T-helper 1 cell treated with Interleukin-12 subunit alpha and Interleukin-12 subunit beta and Interleukin-4 antibody, amounts not matched to agents 30 ng/mL and 1 ng/mL, for 36 hours (primary cell): ENCODE results near the gene FADS3. TPM values are rescaled to one million over a fixed set of nuclear protein-coding genes. Genes with fewer than 3 reads are reported as not detected.

Source experiments
- total RNA-seq: library from RNA; stranded (reverse); gene quantifications from 2 replicates; pipeline ENCODE4 v1.2.3, GENCODE V29; 2022

Gene FADS3
- total RNA-seq, 1 donor from 2014 or later: 9.6 TPM

Other genes with a start within 250 kb of the FADS3 start
- gene DAGLA, start 211.2 kb downstream of the FADS3 start, total RNA-seq: 0.17 and 0.25 TPM in 2 replicates
- gene MYRF, start 138.9 kb downstream of the FADS3 start, total RNA-seq: 0.83 and 1.3 TPM in 2 replicates
- 171 and 173 TPM in 2 replicates for gene TMEM258, start 98.9 kb downstream of the FADS3 start, total RNA-seq
- gene FEN1, start 98.6 kb downstream of the FADS3 start, total RNA-seq: 96.3 and 104 TPM in 2 replicates
- gene FADS1, start 74.5 kb downstream of the FADS3 start, total RNA-seq: 70.0 and 71.6 TPM in 2 replicates
- gene FADS2, start 63.2 kb downstream of the FADS3 start, total RNA-seq: 232 and 234 TPM in 2 replicates
- 0.34 and 0.41 TPM in 2 replicates for gene RAB3IL1, start 26.0 kb upstream of the FADS3 start, total RNA-seq
- gene BEST1, start 58.8 kb upstream of the FADS3 start, total RNA-seq: 0.44 TPM in 1 of 2 replicates, not detected in the other
- 1,168 and 1,205 TPM in 2 replicates for gene FTH1, start 76.1 kb upstream of the FADS3 start, total RNA-seq
- 116 and 121 TPM in 2 replicates for gene INCENP, start 232.5 kb upstream of the FADS3 start, total RNA-seq